SJCRH30 (cell line): ENCODE measurements around the gene PDE6A. TPM values are rescaled to one million over a fixed set of nuclear protein-coding genes. Genes with fewer than 3 reads are reported as not detected.

Experiments
- DNase-seq, 2 experiments: peaks; one replicate each; pipeline ENCODE4 v3.0.0-alpha.2; 2015 to 2020
- H3K27ac ChIP-seq: fragments of 250-450 bp; sonication (Bioruptor Pico); 2 replicates; pipeline ENCODE4 v1.5.1; 2020; ENCODE audit warnings: mild to moderate bottlenecking, moderate library complexity
- H3K27me3 ChIP-seq: fragments of 250-450 bp; sonication (Bioruptor Pico); 2 replicates; pipeline ENCODE4 v1.5.1; 2020; ENCODE audit warnings: mild to moderate bottlenecking, moderate library complexity
- H3K36me3 ChIP-seq: fragments of 250-450 bp; sonication (Bioruptor Pico); 2 replicates; pipeline ENCODE4 v1.5.1; 2020; ENCODE audit warnings: mild to moderate bottlenecking, moderate library complexity
- H3K4me1 ChIP-seq: fragments of 250-450 bp; sonication (Bioruptor Pico); 2 replicates; pipeline ENCODE4 v1.5.1; 2020; ENCODE audit warnings: mild to moderate bottlenecking, moderate library complexity
- H3K4me3 ChIP-seq: fragments of 250-450 bp; sonication (Bioruptor Pico); 2 replicates; pipeline ENCODE4 v1.5.1; 2020; ENCODE audit warnings: mild to moderate bottlenecking, moderate library complexity
- H3K9me3 ChIP-seq: fragments of 250-450 bp; sonication (Bioruptor Pico); replicated peaks from 2 replicates; pipeline ENCODE4 v1.5.1; 2020; ENCODE audit warnings: mild to moderate bottlenecking, moderate library complexity
- total RNA-seq: library from RNA; depleted of rRNA; stranded (reverse); fragments of >200 nt; shearing (Covaris generic); gene quantifications from 2 replicates; pipeline ENCODE4 v1.2.3, GENCODE V29; 2014; rRNA removed

The PDE6A gene
- total RNA-seq: 0.28 and 0.47 TPM in 2 replicates

DNA sequence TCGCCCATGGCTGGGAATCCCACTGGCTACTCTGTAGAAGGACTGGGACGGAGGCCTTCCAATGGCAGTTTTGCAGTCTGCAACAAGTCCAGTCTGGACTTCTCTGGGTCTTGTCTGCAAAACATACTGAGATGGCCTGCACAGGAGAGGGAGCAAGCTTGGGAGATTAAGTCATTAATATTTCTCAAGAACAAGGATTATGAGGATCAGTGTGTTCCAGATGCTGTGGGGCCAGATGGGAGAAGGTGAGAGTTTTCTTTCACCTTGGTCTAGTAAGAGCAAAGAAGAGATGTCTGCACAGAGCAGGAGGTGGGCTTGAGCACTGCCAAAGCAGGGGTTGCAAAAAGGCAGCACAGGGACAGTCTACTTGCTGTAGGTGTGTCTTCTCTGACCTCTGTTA is at the start of gene PDE6A:
Gene PDE6A, minus strand, starts transcription at position 128 of the 400 bp plus-strand sequence. Its CDS starts 120 bp downstream, at position 8.
- Histone ChIP-seq H3K27me3 (no peaks in the 10 kb centered on the region), H3K27ac (no peak within 1 kb of the TSS), H3K9me3 (no peaks in the 10 kb centered on the region), H3K4me1 (peaks cover 14% of the 10 kb centered on the region), H3K4me3 (no peak within 1 kb of the TSS), H3K36me3 (no peaks in the 10 kb centered on the region)
- no peak for DNase-seq

GRCh38 chr5:149993471-149993870 is 48.9 kb upstream of the PDE6A start:
- Histone ChIP-seq H3K4me1 (no peaks in the 10 kb centered on the region), H3K36me3 (no peaks in the 10 kb centered on the region), H3K4me3 (no peak overlapping the region), H3K27ac (no peak overlapping the region), H3K9me3 (no peaks in the 10 kb centered on the region), H3K27me3 (no peaks in the 10 kb centered on the region)
- no peak for DNase-seq

DNA sequence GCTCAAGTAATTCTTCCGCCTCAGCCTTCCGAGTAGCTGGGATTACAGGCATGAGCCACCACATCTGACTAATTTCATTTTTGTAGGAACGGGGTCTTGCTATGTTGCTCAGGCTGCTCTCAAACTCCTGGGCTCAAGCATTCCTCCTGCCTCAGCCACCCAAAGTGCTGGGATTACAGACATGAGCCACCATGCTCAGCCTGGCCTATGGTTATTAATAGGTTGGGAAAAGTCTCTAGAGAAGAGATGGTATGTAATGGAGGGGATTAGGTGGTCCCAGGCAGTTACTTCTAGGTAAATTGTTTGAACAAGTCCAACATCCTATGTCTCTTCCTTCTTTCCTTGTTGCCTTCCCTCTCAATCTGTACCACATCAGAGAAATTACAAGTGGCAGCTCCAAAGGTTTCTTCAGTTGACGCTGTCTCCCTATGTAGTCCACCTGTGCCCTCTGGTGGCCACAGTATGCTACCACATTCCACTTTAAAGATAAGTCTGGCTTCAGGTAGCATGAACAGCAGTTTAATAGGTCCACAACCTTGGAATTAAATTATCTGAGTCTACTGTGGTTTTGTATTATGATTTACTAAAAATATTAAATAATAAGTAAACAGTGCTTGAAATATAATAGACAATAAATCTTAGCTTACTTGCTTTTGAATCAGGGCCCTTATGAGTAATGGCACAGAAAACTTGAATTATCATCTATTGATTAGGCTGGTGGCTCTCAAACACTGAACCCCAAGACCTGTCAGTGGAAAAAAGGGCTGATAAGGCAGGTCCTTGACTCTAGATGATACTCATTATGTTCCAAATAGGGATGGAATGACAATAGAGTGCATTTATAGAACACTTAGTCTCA is 46.2 kb upstream of the PDE6A start:
- Histone ChIP-seq H3K9me3 (no peaks in the 10 kb centered on the region), H3K4me3 (no peak overlapping the region), H3K4me1 (no peaks in the 10 kb centered on the region), H3K27me3 (no peaks in the 10 kb centered on the region), H3K27ac (no peak overlapping the region), H3K36me3 (no peaks in the 10 kb centered on the region; the same call in 1 of the 2 replicates)
- DNase-seq: peak; percentile 65 to 89

- H3K9me3 ChIP-seq: no peaks in the 10 kb centered on the region
- H3K4me1 ChIP-seq: no peaks in the 10 kb centered on the region
- DNase-seq: no peak
- no peak overlapping the region for H3K4me3 ChIP-seq
- H3K36me3 ChIP-seq: peaks cover 2% of the 10 kb centered on the region; the same call in 1 of the 2 replicates
- no peaks in the 10 kb centered on the region for H3K27me3 ChIP-seq
- H3K27ac ChIP-seq: no peak overlapping the region
These were observed 43.5 kb upstream of the PDE6A start for GRCh38 chr5:149988126-149988525.

DNA sequence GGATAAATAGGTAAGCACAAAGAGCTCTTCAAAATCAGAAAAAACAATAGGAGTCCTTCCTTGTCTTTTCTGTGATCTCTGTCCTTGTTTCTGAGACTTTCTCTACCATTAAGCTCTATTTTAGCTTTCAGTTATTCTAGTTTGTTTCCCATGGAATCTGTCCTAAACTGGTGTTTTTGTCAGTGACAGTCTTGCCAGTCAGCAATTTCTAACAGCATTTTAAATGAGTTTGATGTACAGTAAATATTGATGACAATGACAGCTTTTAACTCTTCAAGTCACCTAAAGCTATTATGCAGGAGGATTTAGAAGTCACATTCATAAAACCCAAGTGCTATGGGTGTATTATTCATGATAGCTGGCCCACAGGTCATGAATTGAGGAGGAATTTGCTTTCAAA is 37.9 kb upstream of the PDE6A start:
- no peak for DNase-seq
- Histone ChIP-seq H3K36me3 (peaks cover 31% of the 10 kb centered on the region), H3K4me1 (no peaks in the 10 kb centered on the region), H3K27ac (no peak overlapping the region), H3K27me3 (no peaks in the 10 kb centered on the region), H3K9me3 (no peaks in the 10 kb centered on the region), H3K4me3 (no peak overlapping the region)

- peaks cover 34% of the 10 kb centered on the region for H3K36me3 ChIP-seq
- no peaks in the 10 kb centered on the region for H3K4me1 ChIP-seq
- no peak overlapping the region for H3K27ac ChIP-seq
These were observed 36.6 kb upstream of the PDE6A start for GRCh38 chr5:149981206-149981605.

GRCh38 chr5:149979896-149980295 is 35.3 kb upstream of the PDE6A start:
- H3K27me3 ChIP-seq: no peaks in the 10 kb centered on the region
- H3K9me3 ChIP-seq: no peaks in the 10 kb centered on the region
- no peak for DNase-seq
- peaks cover 34% of the 10 kb centered on the region for H3K36me3 ChIP-seq
- no peaks in the 10 kb centered on the region for H3K4me1 ChIP-seq
- no peak overlapping the region for H3K27ac ChIP-seq
- no peak overlapping the region for H3K4me3 ChIP-seq

More at GRCh38 chr5:149981206-149981605, 36.6 kb upstream of the PDE6A start:
- Histone ChIP-seq H3K4me3 (no peak overlapping the region), H3K9me3 (no peaks in the 10 kb centered on the region), H3K27me3 (no peaks in the 10 kb centered on the region)
- DNase-seq: no peak

- Histone ChIP-seq H3K4me1 (no peaks in the 10 kb centered on the region), H3K4me3 (no peak overlapping the region), H3K27ac (no peak overlapping the region), H3K36me3 (peaks cover 24% of the 10 kb centered on the region), H3K27me3 (no peaks in the 10 kb centered on the region), H3K9me3 (no peaks in the 10 kb centered on the region)
- no peak for DNase-seq
These were observed 30.8 kb upstream of the PDE6A start for GRCh38 chr5:149975409-149975808.

DNA sequence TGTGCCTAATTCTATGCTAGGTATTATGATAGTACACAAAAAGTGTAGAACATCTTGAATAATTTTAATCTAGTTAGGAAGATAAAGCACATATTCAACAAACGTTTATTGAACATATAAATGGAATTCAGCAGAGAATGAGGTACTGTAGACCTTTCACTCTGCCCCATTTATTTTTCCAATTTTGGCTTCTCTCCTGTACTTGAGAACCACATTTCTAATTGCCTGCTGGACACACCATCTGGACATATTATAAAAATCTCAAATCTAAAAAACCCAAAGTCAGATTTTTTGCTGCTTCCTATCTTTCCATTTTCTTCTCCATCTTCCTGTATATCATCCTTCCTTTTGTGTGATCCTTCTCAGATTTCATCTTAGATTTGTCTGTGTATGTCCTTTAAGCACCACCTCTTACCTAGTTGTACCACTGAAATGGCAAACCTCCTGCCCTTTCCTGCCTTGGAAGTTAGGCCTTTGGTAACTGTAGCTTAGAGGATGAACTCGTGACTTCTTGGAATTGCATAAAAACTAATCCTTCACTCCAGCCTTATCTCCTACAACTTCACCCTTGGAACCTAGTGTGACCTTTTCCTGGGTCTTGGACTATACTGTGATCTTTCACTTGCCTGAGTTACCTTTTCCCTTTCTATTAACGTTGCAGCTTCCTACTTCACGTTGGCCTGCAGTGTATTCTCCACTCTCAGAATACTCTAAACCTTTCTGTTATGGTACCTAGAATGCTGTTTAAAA is 24.8 kb upstream of the PDE6A start:
- H3K36me3 ChIP-seq: 0 out of 2 replicates have a peak, but pooled peaks cover 4% of the 10 kb centered on the region
- no peak overlapping the region for H3K27ac ChIP-seq
- no peaks in the 10 kb centered on the region for H3K4me1 ChIP-seq
- H3K27me3 ChIP-seq: no peaks in the 10 kb centered on the region
- H3K9me3 ChIP-seq: no peaks in the 10 kb centered on the region
- H3K4me3 ChIP-seq: no peak overlapping the region
- no peak for DNase-seq

DNA sequence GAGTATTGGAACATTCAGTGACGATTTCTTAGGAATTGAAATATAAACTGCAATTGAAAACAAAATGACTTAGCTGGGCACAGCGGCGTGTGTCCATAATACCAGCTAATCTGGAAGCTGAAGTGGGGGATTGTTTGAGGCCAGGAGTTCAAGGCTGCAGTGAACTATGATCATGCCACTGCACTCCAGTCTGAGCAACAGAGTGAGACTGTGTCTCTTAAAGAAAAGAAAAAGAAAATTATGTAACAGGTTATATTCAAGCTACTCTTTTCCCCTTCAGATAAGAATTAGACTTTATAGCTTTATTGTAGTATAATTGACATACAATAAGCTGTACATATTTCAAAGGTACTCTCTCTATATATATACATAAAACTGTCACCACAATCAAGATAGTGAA is 22.4 kb upstream of the PDE6A start:
- Histone ChIP-seq H3K9me3 (no peaks in the 10 kb centered on the region), H3K4me3 (no peak overlapping the region), H3K27me3 (no peaks in the 10 kb centered on the region), H3K4me1 (no peaks in the 10 kb centered on the region), H3K36me3 (0 out of 2 replicates have a peak, but pooled peaks cover 4% of the 10 kb centered on the region), H3K27ac (no peak overlapping the region)
- no peak for DNase-seq

DNA sequence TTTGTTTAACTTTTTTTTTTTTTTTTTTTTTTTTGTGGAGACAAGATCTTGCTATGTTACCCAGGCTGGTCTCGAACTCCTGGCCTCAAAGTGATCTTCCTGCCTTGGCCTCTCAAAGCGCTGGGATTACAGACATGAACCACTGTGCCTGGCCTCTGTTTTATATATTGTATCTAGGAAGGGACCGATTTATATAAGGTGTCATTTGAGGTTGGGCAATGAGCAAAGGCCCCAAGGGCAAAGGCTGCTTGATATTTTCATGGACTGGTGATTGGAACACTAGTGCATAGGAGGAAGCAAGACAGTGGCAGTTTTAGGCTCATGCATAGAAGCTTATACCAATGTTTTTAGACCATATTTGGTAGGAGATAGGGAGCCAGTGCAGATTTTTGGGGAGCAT is 19.1 kb upstream of the PDE6A start:
- no peaks in the 10 kb centered on the region for H3K27me3 ChIP-seq
- no peaks in the 10 kb centered on the region for H3K9me3 ChIP-seq
- H3K36me3 ChIP-seq: 0 out of 2 replicates have a peak, but pooled peaks cover 4% of the 10 kb centered on the region
- peaks cover 10% of the 10 kb centered on the region; the same call in 1 of the 2 replicates for H3K4me1 ChIP-seq
- H3K27ac ChIP-seq: no peak overlapping the region
- no peak for DNase-seq
- no peak overlapping the region for H3K4me3 ChIP-seq

GRCh38 chr5:149962601-149963300 is 18.2 kb upstream of the PDE6A start:
- H3K27ac ChIP-seq: no peak overlapping the region
- no peaks in the 10 kb centered on the region for H3K9me3 ChIP-seq
- no peak overlapping the region for H3K4me3 ChIP-seq
- 0 out of 2 replicates have a peak, but pooled peaks cover 4% of the 10 kb centered on the region for H3K36me3 ChIP-seq
- H3K27me3 ChIP-seq: no peaks in the 10 kb centered on the region
- no peak for DNase-seq
- peaks cover 17% of the 10 kb centered on the region; the same call in 1 of the 2 replicates for H3K4me1 ChIP-seq

GRCh38 chr5:149961957-149962409 is 17.4 kb upstream of the PDE6A start:
- peak overlapping the region; percentile 76 for H3K4me3 ChIP-seq
- no peaks in the 10 kb centered on the region for H3K27me3 ChIP-seq
- peak; percentile 43 to 69 for DNase-seq
- H3K9me3 ChIP-seq: no peaks in the 10 kb centered on the region
- 0 out of 2 replicates have a peak, but pooled peaks cover 2% of the 10 kb centered on the region for H3K36me3 ChIP-seq
- no peak overlapping the region for H3K27ac ChIP-seq
- H3K4me1 ChIP-seq: peaks cover 23% of the 10 kb centered on the region

DNA sequence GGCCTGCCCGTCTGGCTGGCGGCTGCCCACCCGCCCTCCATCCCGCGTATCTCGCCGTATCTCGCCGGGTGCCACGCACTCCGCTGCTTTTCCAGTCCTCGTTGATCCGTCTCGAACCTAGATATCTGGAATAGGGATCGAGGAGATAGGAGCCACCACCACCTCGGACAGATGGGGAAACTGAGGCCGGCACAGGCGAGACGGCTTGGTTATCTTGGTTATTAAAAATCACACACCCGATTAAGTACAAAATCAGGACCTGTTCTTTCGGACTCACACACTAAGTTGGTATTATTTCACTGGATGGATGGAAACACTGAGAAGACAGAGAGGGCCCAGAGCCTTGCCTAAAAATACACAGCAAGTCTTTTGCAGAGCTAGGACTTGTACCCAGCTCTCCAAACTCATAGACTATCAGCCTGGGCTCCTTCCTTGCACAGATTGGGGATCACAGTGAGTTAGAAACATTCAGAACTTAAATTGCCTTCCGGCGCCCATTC is 16.6 kb upstream of the PDE6A start:
- Histone ChIP-seq H3K36me3 (no peaks in the 10 kb centered on the region), H3K4me1 (peaks cover 28% of the 10 kb centered on the region), H3K4me3 (peak overlapping the region; percentile 76), H3K27me3 (no peaks in the 10 kb centered on the region), H3K27ac (peak overlapping the region; percentile 72), H3K9me3 (no peaks in the 10 kb centered on the region)
- DNase-seq: no peak
